NOMO-1 treated with dmso at 0.1 percent for 144 hours (cell line): Measurements from ENCODE around the gene UFD1.

Experiments used
- DNase-seq: peaks from one replicate; lab custom pipeline; 2025; ENCODE audit not compliant: unreplicated experiment; lab: John Stamatoyannopoulos, UW

Gene UFD1

GRCh38 chr22:19430890-19431541 lies 48.0 kb downstream of the UFD1 start:
- no peak for DNase-seq

GRCh38 chr22:19429950-19430889 lies 48.8 kb downstream of the UFD1 start:
- peak; percentile 56 for DNase-seq

- no peak for DNase-seq
These were observed 54.9 kb downstream of the UFD1 start for GRCh38 chr22:19424186-19424500.

- DNase-seq, result no peak
These were observed 56.3 kb downstream of the UFD1 start for GRCh38 chr22:19422440-19423301.

- DNase-seq, result no peak
These were observed 58.7 kb downstream of the UFD1 start for GRCh38 chr22:19420321-19420720.

- no peak for DNase-seq
These were observed 59.4 kb downstream of the UFD1 start for GRCh38 chr22:19419464-19420178.

GRCh38 chr22:19419086-19419463 lies 59.9 kb downstream of the UFD1 start:
- peak; percentile 70 for DNase-seq

- DNase-seq, result no peak
These were observed 66.1 kb downstream of the UFD1 start for GRCh38 chr22:19412923-19413322.

- DNase-seq, result no peak
These were observed 66.5 kb downstream of the UFD1 start for GRCh38 chr22:19412478-19412877.

GRCh38 chr22:19411690-19412045 lies 67.3 kb downstream of the UFD1 start:
- DNase-seq, result no peak

- no peak for DNase-seq
These were observed 67.9 kb downstream of the UFD1 start for GRCh38 chr22:19410941-19411689.

- no peak for DNase-seq
These were observed 71.1 kb downstream of the UFD1 start for GRCh38 chr22:19407649-19408606.

GRCh38 chr22:19406846-19407245 lies 72.1 kb downstream of the UFD1 start:
- DNase-seq, result no peak

- DNase-seq, result no peak
These were observed 72.6 kb downstream of the UFD1 start for GRCh38 chr22:19406281-19406811.

GRCh38 chr22:19405652-19406051 lies 73.3 kb downstream of the UFD1 start:
- no peak for DNase-seq

- DNase-seq, result no peak
These were observed 73.9 kb downstream of the UFD1 start for GRCh38 chr22:19405133-19405532.

GRCh38 chr22:19404676-19405075 lies 74.3 kb downstream of the UFD1 start:
- no peak for DNase-seq

GRCh38 chr22:19402642-19403191 lies 76.3 kb downstream of the UFD1 start:
- DNase-seq, result no peak

- DNase-seq, result no peak
These were observed 77.5 kb downstream of the UFD1 start for GRCh38 chr22:19401483-19401882.
